Aorta (tissue), 5 donors: ENCODE data around the gene CRY2. TPM values are rescaled to one million over a fixed set of nuclear protein-coding genes. Genes with fewer than 3 reads are reported as not detected.

Source experiments
- ATAC-seq: fragments of 200-7000 bp; cut with Tn5 transposase; one replicate; pipeline ENCODE4 v1.9.1; 2022; ENCODE audit warnings: moderate library complexity; ENCODE audit not compliant: low FRiP score
- DNase-seq, 2 donors: peaks; one replicate each; pipeline ENCODE4 v3.0.0-alpha.2; 2020
- H3K27ac ChIP-seq, 2 donors: one replicate each; pipeline ENCODE4 v1.5.1; 2013; ENCODE audit warnings: low read length in 2 of 2, mild to moderate bottlenecking in 2 of 2, moderate library complexity in 2 of 2, control low read depth in 1 of 2, inconsistent platforms in 1 of 2, low read depth in 1 of 2
- H3K27me3 ChIP-seq, 2 donors: one replicate each; pipeline ENCODE4 v1.6.1; 2013; ENCODE audit warnings: control low read depth in 1 of 2, low read length in 1 of 2, mild to moderate bottlenecking in 1 of 2, moderate library complexity in 1 of 2; ENCODE audit not compliant: insufficient read depth in 2 of 2, control insufficient read depth in 1 of 2
- H3K36me3 ChIP-seq, 2 donors: one replicate each; pipeline ENCODE4 v1.6.1; 2013; ENCODE audit warnings: control low read depth in 1 of 2, low read length in 1 of 2, mild to moderate bottlenecking in 1 of 2; ENCODE audit not compliant: insufficient read depth in 2 of 2, control insufficient read depth in 1 of 2
- H3K4me1 ChIP-seq, 2 donors: one replicate each; pipeline ENCODE4 v1.6.1; 2013; ENCODE audit warnings: low read length in 2 of 2, control low read depth in 1 of 2, mild to moderate bottlenecking in 1 of 2, moderate library complexity in 1 of 2; ENCODE audit not compliant: insufficient read depth in 2 of 2, control insufficient read depth in 1 of 2
- H3K4me3 ChIP-seq, 2 donors: one replicate each; pipeline ENCODE4 v1.5.1; 2013; ENCODE audit warnings: low read length in 2 of 2, control low read depth in 1 of 2, mild to moderate bottlenecking in 1 of 2
- H3K9me3 ChIP-seq: one replicate; pipeline ENCODE4 v1.6.1; 2013; ENCODE audit warnings: mild to moderate bottlenecking, low read length; ENCODE audit not compliant: control insufficient read depth
- WGBS, 2 donors: extraction: QIAGEN DNeasy Blood & Tissue Kit; methylation state at CpG; one replicate each; pipeline ENCODE4 v1.1.7; 2013; 5-methylcytosine and 5-hydroxymethylcytosine counted together
- intact Hi-C, 2 donors: fragments of 100-400 bp; cut with DNase I; formaldehyde crosslinking; loops; one replicate each; pipeline versions ENCODE4 v1.14.2 to v1.15.0; 2022
- polyA plus RNA-seq, 2 donors: library from polyadenylated mRNA; stranded (reverse); fragments of 200-250 nt; gene quantifications; one replicate each; pipeline ENCODE4 v1.2.3, GENCODE V29; 2013
- total RNA-seq, 2 donors: library from RNA; stranded (reverse); fragmentation: NEBNext Ultra II Directional; extraction: Animal tissue kit (Norgen Biotek cat#: 25700); gene quantifications; one replicate each; pipeline ENCODE4 v1.2.1, GENCODE V29; 2021
- donor health status: healthy with polysubstance abuse.
- donor health status: Bipolar disorder and iron deficiency.
- donor health status: DM: no; HTN: no; CAD: no.
- donor health status: DM: no; HTN: no; CAD: no.
- donor health status: DM: yes; HTN: yes; CAD: no.

The CRY2 gene
- total and polyA plus RNA-seq, 4 donors: 6.4 to 54.1 (median 28.2) TPM

GRCh38 chr11:45810431-45811108 is 36.7 kb upstream of the CRY2 start:
- Histone ChIP-seq H3K9me3 (no peaks in the 10 kb centered on the region), H3K36me3 (peaks cover 0 to 5% of the 10 kb centered on the region in 2 donors), H3K27ac (no peak overlapping the region), H3K4me1 (no peaks in the 10 kb centered on the region), H3K27me3 (no peaks in the 10 kb centered on the region), H3K4me3 (no peak overlapping the region)
- ATAC-seq (no peak), DNase-seq (no peak)
- intact Hi-C loops: no loop called here
- WGBS, 2 donors: 91 to 94% methylated on average over 23 of the region's 23 CpGs

DNA sequence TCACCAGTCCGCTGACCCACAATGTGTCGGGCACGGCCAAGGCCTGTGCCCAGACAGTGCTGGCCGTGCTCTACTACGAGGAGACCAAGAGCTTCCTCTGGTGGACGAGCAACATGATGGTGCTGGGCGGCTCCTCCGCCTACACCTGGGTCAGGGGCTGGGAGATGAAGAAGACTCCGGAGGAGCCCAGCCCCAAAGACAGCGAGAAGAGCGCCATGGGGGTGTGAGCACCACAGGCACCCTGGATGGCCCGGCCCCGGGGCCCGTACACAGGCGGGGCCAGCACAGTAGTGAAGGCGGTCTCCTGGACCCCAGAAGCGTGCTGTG is 36.2 kb upstream of the CRY2 start:
- Histone ChIP-seq H3K27ac (no peak overlapping the region), H3K27me3 (no peaks in the 10 kb centered on the region), H3K4me3 (no peak overlapping the region), H3K4me1 (no peaks in the 10 kb centered on the region), H3K9me3 (no peaks in the 10 kb centered on the region), H3K36me3 (peaks cover 0 to 5% of the 10 kb centered on the region in 2 donors)
- ATAC-seq (peak; percentile 22), DNase-seq (no peak)
- WGBS, 2 donors: 93 to 94% methylated on average over 17 of the region's 17 CpGs
- intact Hi-C loops: no loop called here

- Histone ChIP-seq H3K4me1 (no peaks in the 10 kb centered on the region), H3K4me3 (no peak overlapping the region), H3K9me3 (no peaks in the 10 kb centered on the region), H3K27ac (no peak overlapping the region), H3K36me3 (peaks cover 0 to 5% of the 10 kb centered on the region in 2 donors), H3K27me3 (no peaks in the 10 kb centered on the region)
- WGBS, 2 donors: 85 to 91% methylated on average over 8 of the region's 8 CpGs
- ATAC-seq (no peak), DNase-seq (no peak)
- intact Hi-C loops: no loop called here
Observed at GRCh38 chr11:45811571-45812290, 35.5 kb upstream of the CRY2 start.

- WGBS, 2 donors: 75 to 77% methylated on average over 7 of the region's 7 CpGs
- no peaks in the 10 kb centered on the region for H3K9me3 ChIP-seq
- peaks cover 0 to 5% of the 10 kb centered on the region in 2 donors for H3K36me3 ChIP-seq
- H3K27me3 ChIP-seq: no peaks in the 10 kb centered on the region
- H3K4me1 ChIP-seq: no peaks in the 10 kb centered on the region
- H3K4me3 ChIP-seq: no peak overlapping the region
- ATAC-seq (no peak), DNase-seq (no peak)
- intact Hi-C loops: no loop called here
- no peak overlapping the region for H3K27ac ChIP-seq
Observed at GRCh38 chr11:45812581-45813548, 34.4 kb upstream of the CRY2 start.

GRCh38 chr11:45815747-45816146 is 31.5 kb upstream of the CRY2 start:
- no peak overlapping the region for H3K4me3 ChIP-seq
- ATAC-seq: no peak
- H3K27ac ChIP-seq: no peak overlapping the region
- no peaks in the 10 kb centered on the region for H3K9me3 ChIP-seq
- H3K4me1 ChIP-seq: no peaks in the 10 kb centered on the region
- intact Hi-C loops: no loop called here
- 86% methylated on average over 3 of the region's 3 CpGs for WGBS, 2 donors
- no peak for DNase-seq
- peaks cover 0 to 5% of the 10 kb centered on the region in 2 donors for H3K36me3 ChIP-seq
- H3K27me3 ChIP-seq: no peaks in the 10 kb centered on the region

DNA sequence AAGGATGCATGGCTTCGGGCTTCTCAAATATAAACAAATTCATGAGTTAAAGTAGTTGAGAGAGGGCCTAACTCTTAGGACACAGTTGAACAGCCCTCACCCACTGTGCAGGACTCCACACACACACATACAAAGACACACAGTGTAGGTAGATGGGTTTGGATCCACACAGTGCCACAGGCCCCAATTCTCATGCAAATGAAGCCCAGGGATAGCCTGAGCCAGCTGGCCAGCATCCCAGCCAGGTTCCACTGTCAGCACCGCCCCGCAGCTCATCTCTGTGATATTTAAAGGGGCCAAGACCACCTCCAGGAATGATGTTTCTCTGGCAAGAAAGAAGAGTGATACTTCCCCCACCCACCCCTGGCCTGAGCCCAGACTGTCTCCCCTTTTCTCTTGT is 30.7 kb upstream of the CRY2 start:
- H3K9me3 ChIP-seq: no peaks in the 10 kb centered on the region
- H3K36me3 ChIP-seq: peaks cover 0 to 2% of the 10 kb centered on the region in 2 donors
- H3K27me3 ChIP-seq: no peaks in the 10 kb centered on the region
- no peaks in the 10 kb centered on the region for H3K4me1 ChIP-seq
- intact Hi-C loops: no loop called here
- DNase-seq (no peak), ATAC-seq (no peak)
- WGBS, 2 donors: 66 to 69% methylated on average over 3 of the region's 3 CpGs
- H3K27ac ChIP-seq: no peak overlapping the region
- no peak overlapping the region for H3K4me3 ChIP-seq

- no peak for ATAC-seq
- WGBS, 2 donors: 94 to 98% methylated on average over 7 of the region's 7 CpGs
- no peaks in the 10 kb centered on the region for H3K27me3 ChIP-seq
- intact Hi-C loops: no loop called here
- no peaks in the 10 kb centered on the region for H3K36me3 ChIP-seq
- DNase-seq: no peak
- no peaks in the 10 kb centered on the region for H3K4me1 ChIP-seq
- H3K4me3 ChIP-seq: no peak overlapping the region
- no peak overlapping the region for H3K27ac ChIP-seq
- H3K9me3 ChIP-seq: no peaks in the 10 kb centered on the region
Observed at GRCh38 chr11:45817191-45817590, 30.1 kb upstream of the CRY2 start.

DNA sequence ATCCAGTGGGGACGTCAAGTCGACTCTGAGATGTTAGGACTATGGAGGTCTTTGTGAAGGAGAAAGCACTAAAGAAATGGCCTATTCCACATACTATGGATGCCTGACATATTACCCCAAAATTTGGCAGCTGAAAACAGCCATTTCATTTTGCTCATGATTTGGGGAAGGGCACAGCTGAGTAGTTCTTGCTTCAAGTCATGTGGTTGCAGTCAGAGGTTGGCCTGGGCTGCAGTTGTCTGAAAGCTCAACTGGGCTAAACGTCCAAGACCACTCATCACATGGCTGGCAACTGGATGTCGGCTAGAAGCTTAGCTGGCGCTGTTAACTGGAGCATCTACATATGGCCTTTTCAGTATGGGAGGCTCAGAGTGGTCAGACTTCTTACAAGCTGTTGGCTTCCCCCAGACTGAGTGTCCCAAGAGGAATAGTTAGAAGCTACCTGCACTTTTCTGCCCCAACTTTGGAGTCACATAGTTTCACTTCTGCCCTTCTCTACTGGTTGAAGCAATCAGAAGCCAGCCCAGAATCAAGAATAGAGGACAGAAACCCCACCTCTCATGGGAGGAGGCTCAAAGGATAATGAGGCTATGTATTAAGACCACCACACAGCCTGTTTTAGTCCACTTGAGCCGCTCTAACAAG is 28.2 kb upstream of the CRY2 start:
- intact Hi-C loops: no loop called here
- Histone ChIP-seq H3K4me1 (no peaks in the 10 kb centered on the region), H3K4me3 (no peak overlapping the region), H3K9me3 (no peaks in the 10 kb centered on the region), H3K36me3 (no peaks in the 10 kb centered on the region), H3K27ac (no peak overlapping the region), H3K27me3 (no peaks in the 10 kb centered on the region)
- 73 to 77% methylated on average over 6 of the region's 6 CpGs for WGBS, 2 donors
- no peak for DNase-seq
- no peak for ATAC-seq
